Measurements from ENCODE around the gene CGNL1. TPM values are rescaled to one million over a fixed set of nuclear protein-coding genes. Genes with fewer than 3 reads are reported as not detected.

CGNL1 gene
- total RNA-seq, 1 experiment from 2014 or later, result 34.6 TPM

DNA sequence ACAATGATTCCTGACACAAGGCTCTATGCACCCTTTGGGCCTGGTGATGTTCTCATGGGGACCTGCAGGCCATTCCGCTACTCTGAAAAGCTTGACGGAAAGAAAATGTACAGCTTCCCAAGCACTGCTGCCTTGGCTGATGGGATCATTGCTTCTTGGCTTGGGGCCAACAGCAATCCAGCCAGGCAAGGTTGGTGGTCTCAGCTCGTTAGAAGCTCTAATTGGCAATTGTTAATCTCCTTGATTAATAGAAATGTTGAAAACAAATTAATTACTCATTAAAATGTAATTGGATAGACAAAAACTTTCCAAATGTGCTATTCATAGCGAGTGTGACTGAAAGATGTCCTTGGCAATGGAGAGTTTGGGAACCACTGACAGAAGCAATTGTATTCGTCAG is 199.1 kb downstream of the CGNL1 start:
- Histone ChIP-seq H2BK12ac (ENCODE audit: insufficient read length, low read depth, low read length) (no peak overlapping the region), H2BK15ac (ENCODE audit: low read depth, low read length) (no peak overlapping the region), H2BK20ac (ENCODE audit: low read depth, low read length, poor library complexity, severe bottlenecking) (no peak overlapping the region), H3K18ac (ENCODE audit: insufficient read length, low read depth, low read length) (no peak overlapping the region), H3K27me3 (ENCODE audit: insufficient read depth, low read length) (no peaks in the 10 kb centered on the region), H3K9me3 (ENCODE audit: control insufficient read depth, low read depth, low read length) (no peaks in the 10 kb centered on the region), H2BK120ac (ENCODE audit: low read depth, low read length, poor library complexity, severe bottlenecking) (no peak overlapping the region), H4K5ac (ENCODE audit: insufficient read length, low read depth, low read length) (no peak overlapping the region), H3K9ac (ENCODE audit: extremely low read depth, insufficient read length, low read length) (no peak overlapping the region), H3K79me1 (ENCODE audit: insufficient read depth, low read depth, low read length, poor library complexity, severe bottlenecking) (no peaks in the 10 kb centered on the region), H3K4me1 (ENCODE audit: insufficient read depth, low read length) (no peaks in the 10 kb centered on the region), H3K4ac (ENCODE audit: low read depth, low read length) (no peak overlapping the region), H3K56ac (ENCODE audit: insufficient read length, low read depth, low read length) (no peak overlapping the region), H3K14ac (ENCODE audit: insufficient read depth, low read length) (no peak overlapping the region), H3K23me2 (ENCODE audit: insufficient read length, low read depth, low read length, poor library complexity, severe bottlenecking) (no peaks in the 10 kb centered on the region), H3K79me2 (ENCODE audit: insufficient read depth, low read length) (no peaks in the 10 kb centered on the region), H4K20me1 (ENCODE audit: control insufficient read depth, insufficient read depth, insufficient read length) (no peaks in the 10 kb centered on the region), H3K4me2 (ENCODE audit: insufficient read depth, insufficient read length, low read length) (no peak overlapping the region), H2BK5ac (ENCODE audit: insufficient read length, low read length) (no peak overlapping the region), H4K91ac (ENCODE audit: insufficient read length, low read depth, low read length) (no peak overlapping the region), H3K27ac (ENCODE audit: insufficient read length, low read depth, low read length) (no peak overlapping the region), H3K23ac (ENCODE audit: insufficient read length, low read depth, low read length) (no peak overlapping the region), H2AK5ac (ENCODE audit: insufficient read length, low read length) (no peak overlapping the region), H3T11ph (ENCODE audit: low read length) (no peak overlapping the region), H2AFZ (ENCODE audit: low read length) (no peak overlapping the region), H4K8ac (replicated peaks; ENCODE audit: insufficient read length, low read depth, low read length) (no peak overlapping the region)
- H3K27me3 Mint-ChIP-seq (ENCODE audit: low read depth), result no peaks in the 10 kb centered on the region; the same call in none of the 2 replicates
- 0 out of 7 replicates have a peak overlapping the region, but pooled peaks of 1 of the 3 experiments have one; percentile 6 for H3K27ac Mint-ChIP-seq
- no peak overlapping the region for H3K4me3 Mint-ChIP-seq
- H3K36me3 Mint-ChIP-seq (ENCODE audit: insufficient read depth in 1 of 3, low read depth in 3 of 3), result no peaks in the 10 kb centered on the region
- peaks cover 4 to 6% of the 10 kb centered on the region in 2 experiments for H3K4me1 Mint-ChIP-seq
- H3K9me3 Mint-ChIP-seq, result no peaks in the 10 kb centered on the region
- TF ChIP-seq, protein P1, sequence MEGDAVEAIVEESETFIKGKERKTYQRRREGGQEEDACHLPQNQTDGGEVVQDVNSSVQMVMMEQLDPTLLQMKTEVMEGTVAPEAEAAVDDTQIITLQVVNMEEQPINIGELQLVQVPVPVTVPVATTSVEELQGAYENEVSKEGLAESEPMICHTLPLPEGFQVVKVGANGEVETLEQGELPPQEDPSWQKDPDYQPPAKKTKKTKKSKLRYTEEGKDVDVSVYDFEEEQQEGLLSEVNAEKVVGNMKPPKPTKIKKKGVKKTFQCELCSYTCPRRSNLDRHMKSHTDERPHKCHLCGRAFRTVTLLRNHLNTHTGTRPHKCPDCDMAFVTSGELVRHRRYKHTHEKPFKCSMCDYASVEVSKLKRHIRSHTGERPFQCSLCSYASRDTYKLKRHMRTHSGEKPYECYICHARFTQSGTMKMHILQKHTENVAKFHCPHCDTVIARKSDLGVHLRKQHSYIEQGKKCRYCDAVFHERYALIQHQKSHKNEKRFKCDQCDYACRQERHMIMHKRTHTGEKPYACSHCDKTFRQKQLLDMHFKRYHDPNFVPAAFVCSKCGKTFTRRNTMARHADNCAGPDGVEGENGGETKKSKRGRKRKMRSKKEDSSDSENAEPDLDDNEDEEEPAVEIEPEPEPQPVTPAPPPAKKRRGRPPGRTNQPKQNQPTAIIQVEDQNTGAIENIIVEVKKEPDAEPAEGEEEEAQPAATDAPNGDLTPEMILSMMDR (conservative IDR thresholded peaks at IDR 0.05), result no peak
- DNase-seq, result no peak
- WGBS (ENCODE audit: extremely low coverage, insufficient read length, low lambda C conversion rate), result no CpG with 5 or more reads among the region's 5 CpGs
